T47D (cell line): ENCODE data around the gene TRMT11.
"Not testable (repeated sequence)": the region's sequence is repeated elsewhere in the genome, so short reads cannot be mapped to it uniquely, and the experiment has no call there.

Experiments
- DNase-seq, 2 experiments: peaks; one replicate each; pipeline versions ENCODE4 v3.0.0 to v3.0.0-alpha.2; 2011 to 2012; ENCODE audit warnings: low read depth in 1 of 2, low spot score in 1 of 2
- JUND ChIP-seq: IDR thresholded peaks from 2 replicates; pipeline ENCODE4 v1.6.1; 2012; ENCODE audit warnings: low read depth
- in situ Hi-C: cut with HindIII; loops from 2 replicates; pipeline ENCODE4 v1.10.0; 2016; ENCODE audit warnings: low sequenced_read_pairs, low pct_unique_long_range_greater_than_20kb

TRMT11 gene

GRCh38 chr6:126047648-126048047 lies 61.3 kb downstream of the TRMT11 start:
- no peak for DNase-seq
- in situ Hi-C loops = no loop called here
- TF ChIP-seq JUND = no peak

- in situ Hi-C loops = no loop called here
- no peak for DNase-seq
These were observed 62.3 kb downstream of the TRMT11 start for GRCh38 chr6:126048635-126049034.

DNA sequence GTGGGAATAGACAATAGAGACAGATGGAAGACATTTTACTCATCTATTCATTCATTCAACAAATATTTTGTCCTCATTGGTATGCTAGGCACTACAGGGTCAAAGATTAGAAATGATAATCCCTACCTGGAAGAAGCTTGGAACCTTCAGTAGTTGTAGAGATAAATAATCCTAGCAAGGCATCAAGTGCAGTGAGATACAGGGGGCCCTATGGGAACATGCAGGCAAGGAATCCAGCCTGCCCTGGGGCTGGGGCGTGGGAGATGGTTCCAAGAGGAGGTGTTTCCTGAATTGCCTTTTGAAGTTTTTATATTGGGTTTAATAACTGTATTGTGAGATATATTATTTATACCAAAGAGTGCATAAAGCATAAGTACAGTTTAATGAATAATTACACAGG lies 64.5 kb downstream of the TRMT11 start:
- TF ChIP-seq JUND = no peak
- no peak for DNase-seq
- in situ Hi-C loops = no loop called here

More at GRCh38 chr6:126048635-126049034, 62.3 kb downstream of the TRMT11 start:
- no peak for TF ChIP-seq JUND

DNA sequence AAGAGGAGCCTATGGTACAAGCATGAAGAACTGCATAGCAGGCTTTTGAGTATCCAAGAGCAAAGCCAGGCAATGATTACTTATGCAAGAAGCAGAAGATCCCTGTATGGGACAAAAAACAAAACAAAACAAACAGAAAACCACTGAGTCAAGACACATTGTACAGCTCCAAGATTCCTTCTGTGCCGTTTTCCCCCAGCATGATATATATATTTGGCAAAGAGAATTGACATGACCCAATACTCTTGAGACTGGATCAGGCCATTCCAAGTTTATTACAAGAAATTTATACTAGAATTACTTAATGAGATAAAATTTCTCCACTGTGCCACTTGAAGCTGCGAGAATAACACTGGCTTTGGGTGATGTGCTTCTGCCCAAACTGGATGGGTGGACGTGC lies 65.5 kb downstream of the TRMT11 start:
- no peak for DNase-seq
- TF ChIP-seq JUND = no peak
- in situ Hi-C loops = no loop called here

- in situ Hi-C loops = no loop called here
- DNase-seq = no peak
- TF ChIP-seq JUND = no peak
These were observed 66.1 kb downstream of the TRMT11 start for GRCh38 chr6:126052485-126052884.

GRCh38 chr6:126054258-126054702 lies 67.9 kb downstream of the TRMT11 start:
- in situ Hi-C loops = no loop called here
- DNase-seq = no peak
- no peak for TF ChIP-seq JUND

DNA sequence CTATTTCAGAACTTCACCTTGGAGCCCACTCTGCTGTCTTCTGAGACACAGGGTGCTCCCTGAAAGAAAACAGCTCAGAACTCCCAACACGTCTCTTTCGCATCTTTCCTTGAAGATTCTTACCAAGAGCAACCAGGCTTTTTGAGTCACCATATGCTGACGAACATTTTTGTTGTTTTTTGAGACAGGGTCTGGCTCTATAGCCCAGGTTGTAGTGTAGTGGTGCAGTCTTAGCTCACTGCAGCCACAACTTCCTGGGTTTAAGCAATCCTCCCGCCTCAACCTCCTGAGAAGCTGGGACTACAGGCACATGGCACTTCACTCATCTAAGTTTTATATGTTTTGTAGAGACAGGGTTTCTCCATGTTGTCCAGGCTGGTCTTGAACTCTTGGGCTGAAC lies 68.5 kb downstream of the TRMT11 start:
- no peak for TF ChIP-seq JUND
- no peak for DNase-seq
- in situ Hi-C loops = no loop called here

- no peak for DNase-seq
- in situ Hi-C loops = no loop called here
- TF ChIP-seq JUND = no peak
These were observed 69.1 kb downstream of the TRMT11 start for GRCh38 chr6:126055449-126055848.

- in situ Hi-C loops = no loop called here
- DNase-seq = no peak
- no peak for TF ChIP-seq JUND
These were observed 70.1 kb downstream of the TRMT11 start for GRCh38 chr6:126056355-126057004.

DNA sequence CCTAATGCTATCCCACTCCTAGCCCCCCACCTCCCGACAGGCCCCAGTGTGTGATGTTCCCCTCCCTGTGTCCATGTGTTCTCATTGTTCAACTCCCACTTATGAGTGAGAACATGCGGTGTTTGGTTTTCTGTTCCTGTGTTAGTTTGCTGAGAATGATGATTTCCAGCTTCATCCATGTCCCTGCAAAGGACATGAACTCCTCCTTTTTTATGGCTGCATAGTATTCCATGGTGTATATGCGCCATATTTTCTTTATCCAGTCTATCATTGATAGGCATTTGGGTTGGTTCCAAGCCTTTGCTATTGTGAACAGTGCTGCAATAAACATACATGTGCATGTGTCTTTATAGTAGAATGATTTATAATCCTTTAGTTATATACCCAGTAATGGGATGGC lies 71.7 kb downstream of the TRMT11 start:
- DNase-seq, in situ Hi-C loops: not testable (repeated sequence)

DNA sequence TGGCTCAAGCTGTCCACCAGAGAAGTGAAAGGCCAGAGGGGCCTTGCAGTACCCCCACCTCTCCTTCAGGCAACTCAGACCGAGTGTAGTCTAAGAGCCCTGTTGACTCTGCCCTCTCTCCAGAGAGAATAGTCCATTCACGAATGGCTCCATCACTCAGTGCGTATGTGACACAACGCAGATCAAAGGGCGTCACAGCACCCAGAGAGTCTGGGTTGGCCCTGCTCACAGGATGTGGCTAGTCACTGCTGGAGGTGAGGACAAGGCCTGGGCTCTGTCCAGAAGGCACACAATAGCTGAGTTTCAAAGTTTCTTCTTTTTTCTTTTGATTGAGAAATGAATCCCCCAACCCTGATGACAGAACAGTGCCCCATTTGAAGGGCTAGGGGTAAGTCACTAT lies 74.1 kb downstream of the TRMT11 start:
- in situ Hi-C loops = no loop called here
- TF ChIP-seq JUND = no peak
- DNase-seq = no peak

DNA sequence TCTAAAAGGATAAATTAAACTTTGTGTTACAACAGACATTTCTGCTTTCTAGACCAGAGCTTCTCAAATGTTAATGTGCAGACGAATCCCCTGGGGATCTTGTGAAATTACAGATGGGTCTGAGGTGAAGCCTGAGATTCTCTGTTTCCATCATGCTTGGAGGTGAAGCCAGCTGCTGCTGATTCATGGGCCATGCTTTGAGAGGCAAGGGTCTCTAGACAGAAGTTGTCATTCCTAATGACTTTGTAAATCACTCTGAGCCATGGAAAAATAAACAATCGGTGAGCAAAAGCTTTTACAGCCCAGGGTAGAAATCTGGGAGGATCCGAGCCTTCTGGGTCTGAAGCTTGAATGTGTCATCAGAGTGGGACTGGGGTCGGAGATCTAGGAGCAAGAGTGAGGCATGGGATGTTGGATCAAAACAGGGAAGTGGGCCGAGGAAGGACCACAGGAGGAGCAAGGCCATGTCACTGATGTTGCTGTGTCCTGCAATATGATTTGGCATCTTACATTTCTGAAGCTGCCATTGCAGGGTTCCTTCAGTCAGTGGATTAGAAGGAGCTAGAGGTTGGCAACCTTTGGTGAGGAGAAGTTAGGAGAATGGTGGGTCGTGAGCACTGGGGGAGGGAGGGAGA lies 77.3 kb downstream of the TRMT11 start:
- DNase-seq = no peak
- in situ Hi-C loops = no loop called here
- no peak for TF ChIP-seq JUND

DNA sequence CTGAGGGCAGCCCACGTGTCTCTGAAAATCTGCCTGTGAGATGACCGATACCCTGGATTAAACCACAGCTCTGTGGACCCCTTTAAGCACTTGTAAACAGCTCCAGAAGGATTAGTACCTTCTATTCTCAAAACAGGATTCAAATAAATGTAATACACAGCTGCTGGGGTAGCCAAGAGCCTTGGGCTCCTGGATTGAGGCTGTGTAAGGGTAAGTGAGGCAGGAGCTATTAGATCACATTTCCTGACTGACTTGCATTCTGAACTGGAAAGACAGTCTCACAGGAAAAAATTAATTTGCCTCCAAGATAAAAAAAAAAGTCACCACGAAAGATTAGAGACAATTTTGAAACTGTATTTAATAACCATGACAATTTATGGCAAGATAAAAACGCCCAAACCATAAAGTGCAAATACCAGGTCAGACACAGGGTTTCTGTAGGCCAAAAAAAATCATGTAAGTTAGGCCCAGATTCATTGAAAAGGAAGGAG lies 78.0 kb downstream of the TRMT11 start:
- TF ChIP-seq JUND = no peak
- in situ Hi-C loops = no loop called here
- DNase-seq = no peak
